Upper lobe of right lung (tissue), 1 donor: Measurements from ENCODE around the gene CLIC3. TPM values are rescaled to one million over a fixed set of nuclear protein-coding genes. Genes with fewer than 3 reads are reported as not detected.
A peak's percentile ranks its signal among the peaks of the same experiment; 100 is the strongest.

Experiments
- ATAC-seq: fragments of 200-7000 bp; cut with Tn5 transposase; one replicate; pipeline ENCODE4 v1.9.1; 2020; ENCODE audit warnings: mild to moderate bottlenecking, moderate library complexity
- DNase-seq: peaks from one replicate; pipeline ENCODE4 v3.0.0-alpha.2; 2020
- H3K27ac ChIP-seq: fragments of 200-600 bp; one replicate; pipeline ENCODE4 v1.8.0; 2022
- H3K27me3 ChIP-seq: fragments of 200-600 bp; one replicate; pipeline ENCODE4 v1.8.0; 2022; ENCODE audit warnings: mild to moderate bottlenecking
- H3K36me3 ChIP-seq: fragments of 200-600 bp; one replicate; pipeline ENCODE4 v1.8.0; 2022
- H3K4me1 ChIP-seq: fragments of 200-600 bp; one replicate; pipeline ENCODE4 v1.8.0; 2022
- H3K4me3 ChIP-seq: fragments of 200-600 bp; one replicate; pipeline ENCODE4 v1.8.0; 2022; ENCODE audit warnings: mild to moderate bottlenecking
- H3K9me3 ChIP-seq: fragments of 200-600 bp; one replicate; pipeline ENCODE4 v1.8.0; 2022
- CTCF ChIP-seq: fragments of 200-600 bp; IDR thresholded peaks from one replicate; pipeline ENCODE4 v1.8.0; 2022; ENCODE audit warnings: antibody characterized with exemption
- intact Hi-C: fragments of 100-400 bp; cut with DNase I; formaldehyde crosslinking; loops from one replicate; pipeline ENCODE4 v1.11.0; 2022
- total RNA-seq: library from RNA; stranded (reverse); fragmentation: NEBNext Ultra II Directional; extraction: Animal tissue kit (Norgen Biotek cat#: 25700); gene quantifications from one replicate; pipeline ENCODE4 v1.2.1, GENCODE V29; 2021
- donor health status: DM: no; HTN: yes; CAD: no; lungs with severe emphysema.

The CLIC3 gene
- total RNA-seq, 1 donor from 2014 or later: 80.7 TPM

DNA sequence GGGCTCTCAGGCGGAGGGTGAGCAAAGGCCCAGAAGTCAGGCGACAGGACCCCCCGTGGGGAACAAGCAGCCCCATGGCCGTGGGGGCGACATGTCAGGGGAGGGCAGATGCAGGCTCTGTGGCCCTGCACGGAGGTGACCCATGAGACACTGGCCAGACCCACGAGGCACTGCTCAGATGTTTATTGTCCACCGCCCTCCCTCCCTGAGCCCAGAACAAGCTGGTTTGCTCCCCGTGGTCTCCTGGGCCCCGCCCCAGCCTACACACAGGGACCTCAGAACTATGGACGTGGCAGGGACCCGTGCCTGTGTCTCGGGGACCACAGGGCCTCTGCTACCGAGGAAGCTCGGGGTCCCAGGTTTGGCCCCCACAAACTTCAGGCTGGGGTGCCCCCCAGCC is 33.6 kb upstream of the CLIC3 start:
- H3K4me3 ChIP-seq: no peak overlapping the region
- no peaks in the 10 kb centered on the region for H3K27me3 ChIP-seq
- TF ChIP-seq CTCF: no peak
- ATAC-seq (no peak), DNase-seq (no peak)
- no peaks in the 10 kb centered on the region for H3K36me3 ChIP-seq
- intact Hi-C loops: loop anchor here (5.0 to 10.0 kb wide), 2 partner anchors 85 to 243 kb away; partner anchors contain the start of genes C8G and FBXW5
- H3K27ac ChIP-seq: peak overlapping the region; percentile 36
- H3K9me3 ChIP-seq: no peaks in the 10 kb centered on the region
- peaks cover 44% of the 10 kb centered on the region for H3K4me1 ChIP-seq

GRCh38 chr9:137029058-137029936 is 32.9 kb upstream of the CLIC3 start:
- Histone ChIP-seq H3K9me3 (no peaks in the 10 kb centered on the region), H3K27ac (peak overlapping the region; percentile 36), H3K27me3 (no peaks in the 10 kb centered on the region), H3K4me1 (peaks cover 37% of the 10 kb centered on the region), H3K4me3 (peak overlapping the region; percentile 62), H3K36me3 (no peaks in the 10 kb centered on the region)
- TF ChIP-seq CTCF: peak; percentile 92
- DNase-seq (peak; percentile 89), ATAC-seq (peak; percentile 78)
- intact Hi-C loops: no loop called here

DNA sequence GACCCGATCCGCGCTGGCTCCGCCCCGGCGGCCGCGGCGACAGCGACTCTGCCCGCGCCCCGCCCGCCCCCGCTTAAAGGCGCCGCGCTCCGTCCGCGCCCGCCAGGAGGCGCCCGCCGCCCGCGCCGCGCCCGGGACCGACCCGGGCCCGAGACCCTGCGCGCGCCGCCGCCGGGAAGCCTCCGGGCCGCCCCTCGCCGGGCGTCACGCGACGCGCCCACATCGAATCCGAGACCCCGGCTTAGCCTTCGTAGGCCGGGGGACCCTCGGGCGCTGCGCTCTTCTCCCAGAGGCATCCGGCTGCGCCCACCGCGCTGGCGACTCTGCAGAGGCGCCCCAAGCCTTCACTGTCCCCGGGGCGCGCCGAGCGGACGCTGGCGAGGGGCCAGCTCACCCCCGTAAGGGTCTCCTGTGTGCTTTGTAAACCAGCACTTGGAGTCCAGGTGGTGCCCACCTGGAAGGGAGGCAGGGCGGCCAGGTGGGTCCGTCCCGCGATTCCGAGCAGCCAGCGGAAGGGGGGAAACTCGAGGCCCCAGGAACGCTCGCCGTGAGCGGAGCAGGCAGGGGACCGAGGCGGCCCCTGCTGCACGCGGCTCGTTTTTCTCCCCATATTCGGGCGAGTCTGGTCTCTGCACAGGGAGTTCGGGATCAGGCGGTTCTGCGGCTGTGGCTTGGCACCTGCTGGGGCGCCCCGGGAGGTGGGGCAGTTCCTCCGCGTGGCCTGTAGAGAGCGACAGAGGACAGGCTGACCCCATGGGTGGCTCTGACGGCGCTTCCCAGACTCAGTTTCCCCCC is 32.1 kb upstream of the CLIC3 start:
- peak overlapping the region; percentile 62 for H3K4me3 ChIP-seq
- H3K36me3 ChIP-seq: no peaks in the 10 kb centered on the region
- no peaks in the 10 kb centered on the region for H3K9me3 ChIP-seq
- DNase-seq: peak; percentile 87
- TF ChIP-seq CTCF: peak; percentile 37
- peak; percentile 66 for ATAC-seq
- intact Hi-C loops: no loop called here
- H3K4me1 ChIP-seq: peaks cover 36% of the 10 kb centered on the region
- H3K27me3 ChIP-seq: no peaks in the 10 kb centered on the region
- peak overlapping the region; percentile 51 for H3K27ac ChIP-seq

- Histone ChIP-seq H3K4me3 (peak within 1 kb of the TSS; percentile 62), H3K4me1 (peaks cover 36% of the 10 kb centered on the region), H3K36me3 (no peaks in the 10 kb centered on the region), H3K9me3 (no peaks in the 10 kb centered on the region), H3K27me3 (no peaks in the 10 kb centered on the region), H3K27ac (peak within 1 kb of the TSS; percentile 51)
- ATAC-seq (no peak), DNase-seq (no peak)
- TF ChIP-seq CTCF: no peak
- intact Hi-C loops: no loop called here
Observed at GRCh38 chr9:137027369-137028262, 31.2 kb upstream of the CLIC3 start, which contains the start of gene ABCA2. Gene ABCA2, minus strand, starts transcription at chr9:137028237. Its CDS starts 97 bp downstream, at chr9:137028140.

- ATAC-seq: no peak
- no peak for TF ChIP-seq CTCF
- Histone ChIP-seq H3K4me3 (peak overlapping the region; percentile 52), H3K9me3 (no peaks in the 10 kb centered on the region), H3K36me3 (no peaks in the 10 kb centered on the region), H3K27ac (no peak overlapping the region), H3K4me1 (peaks cover 36% of the 10 kb centered on the region), H3K27me3 (no peaks in the 10 kb centered on the region)
- no peak for DNase-seq
- intact Hi-C loops: no loop called here
Observed at GRCh38 chr9:137026828-137027227, 30.5 kb upstream of the CLIC3 start.
